GM19452 (cell line): ENCODE measurements around the gene C19orf33.
"Not testable (repeated sequence)": the region's sequence is repeated elsewhere in the genome, so short reads cannot be mapped to it uniquely, and the experiment has no call there.

ENCODE experiments used
- ATAC-seq: cut with Tn5 transposase; IDR thresholded peaks from one replicate; pipeline ENCODE4 v1.9.1; 2021; ENCODE audit not compliant: unreplicated experiment

The C19orf33 gene

GRCh38 chr19:38303517-38304351 lies at the start of gene C19orf33:
Gene C19orf33 (plus strand): TSS chr19:38304251. CDS start chr19:38304262, 11 bp downstream.
- ATAC-seq = no peak

GRCh38 chr19:38255383-38256014 lies 48.6 kb upstream of the C19orf33 start:
- ATAC-seq = no peak

GRCh38 chr19:38261942-38262341 lies 42.1 kb upstream of the C19orf33 start:
- ATAC-seq = not testable (repeated sequence)

GRCh38 chr19:38262585-38263268 lies 41.3 kb upstream of the C19orf33 start:
- no peak for ATAC-seq

GRCh38 chr19:38263689-38264485 lies 40.2 kb upstream of the C19orf33 start:
- ATAC-seq = no peak

GRCh38 chr19:38264486-38265212 lies 39.4 kb upstream of the C19orf33 start, which contains the start of gene SPINT2:
Gene SPINT2 (plus strand): TSS chr19:38264573. CDS start chr19:38264893, 320 bp downstream.
- no peak for ATAC-seq

GRCh38 chr19:38265213-38265861 lies 38.7 kb upstream of the C19orf33 start:
- ATAC-seq = no peak

GRCh38 chr19:38265921-38266429 lies 38.1 kb upstream of the C19orf33 start:
- no peak for ATAC-seq

GRCh38 chr19:38266981-38267597 lies 37.0 kb upstream of the C19orf33 start:
- no peak for ATAC-seq

GRCh38 chr19:38267761-38268483 lies 36.1 kb upstream of the C19orf33 start:
- no peak for ATAC-seq

GRCh38 chr19:38268539-38268938 lies 35.5 kb upstream of the C19orf33 start:
- no peak for ATAC-seq

GRCh38 chr19:38270587-38271167 lies 33.4 kb upstream of the C19orf33 start:
- ATAC-seq = no peak

GRCh38 chr19:38273499-38273898 lies 30.6 kb upstream of the C19orf33 start:
- no peak for ATAC-seq

- no peak for ATAC-seq
Measured at GRCh38 chr19:38274739-38275138, 29.3 kb upstream of the C19orf33 start.

GRCh38 chr19:38276942-38277517 lies 27.0 kb upstream of the C19orf33 start:
- no peak for ATAC-seq

- ATAC-seq = no peak
Measured at GRCh38 chr19:38277549-38277948, 26.5 kb upstream of the C19orf33 start.

GRCh38 chr19:38277969-38278680 lies 25.9 kb upstream of the C19orf33 start:
- no peak for ATAC-seq
